Central memory CD8-positive, alpha-beta T cell (primary cell): Measurements from ENCODE around the gene FAIM2.
A peak's percentile ranks its signal among the peaks of the same experiment; 100 is the strongest.

Experiments used
- ATAC-seq: fragments of 150-1000 bp; cut with Tn5 transposase; replicated peaks from 2 replicates; pipeline ENCODE4 v1.10.0; 2022; ENCODE audit warnings: mild to moderate bottlenecking, moderate FRiP score, moderate number of reproducible peaks; ENCODE audit not compliant: poor library complexity, severe bottlenecking; ENCODE audit errors: extremely low read depth
- DNase-seq, 2 donors: peaks; one replicate each; pipeline ENCODE4 v3.0.0; 2021; ENCODE audit warnings: low spot score in 2 of 2
- H3K27ac Mint-ChIP-seq: one replicate; pipeline ENCODE4 v1.8.0; 2022; ENCODE audit warnings: low read depth, mild to moderate bottlenecking, moderate library complexity, mixed read lengths
- H3K27me3 Mint-ChIP-seq: one replicate; pipeline ENCODE4 v1.8.0; 2022; ENCODE audit warnings: mixed read lengths
- H3K36me3 Mint-ChIP-seq: one replicate; pipeline ENCODE4 v1.8.0; 2022; ENCODE audit warnings: mild to moderate bottlenecking, moderate library complexity, mixed read lengths; ENCODE audit not compliant: insufficient read depth
- H3K4me1 Mint-ChIP-seq: one replicate; pipeline ENCODE4 v1.8.0; 2022; ENCODE audit warnings: mixed read lengths
- H3K4me3 Mint-ChIP-seq: one replicate; pipeline ENCODE4 v1.8.0; 2022; ENCODE audit warnings: mild to moderate bottlenecking, moderate library complexity, mixed read lengths
- H3K9me3 Mint-ChIP-seq: one replicate; pipeline ENCODE4 v1.8.0; 2022; ENCODE audit warnings: mixed read lengths

The FAIM2 gene

GRCh38 chr12:49907352-49907751, 3.7 kb upstream of the FAIM2 start:
- DNase-seq (no peak), ATAC-seq (no peak)
- H3K36me3 Mint-ChIP-seq = no peaks in the 10 kb centered on the region
- no peak overlapping the region for H3K27ac Mint-ChIP-seq
- H3K4me1 Mint-ChIP-seq = peaks cover 13% of the 10 kb centered on the region
- H3K9me3 Mint-ChIP-seq = no peaks in the 10 kb centered on the region
- H3K4me3 Mint-ChIP-seq = no peak overlapping the region
- peaks cover 20% of the 10 kb centered on the region for H3K27me3 Mint-ChIP-seq

- Mint-ChIP-seq H3K27me3 (peaks cover 20% of the 10 kb centered on the region), H3K36me3 (no peaks in the 10 kb centered on the region), H3K27ac (no peak overlapping the region), H3K9me3 (no peaks in the 10 kb centered on the region), H3K4me3 (peak overlapping the region; percentile 11), H3K4me1 (peaks cover 13% of the 10 kb centered on the region)
- no peak for ATAC-seq
- DNase-seq = no peak
Observed at GRCh38 chr12:49905718-49906314, 2.1 kb upstream of the FAIM2 start.

GRCh38 chr12:49904601-49905000, 901 bp upstream of the FAIM2 start:
- Mint-ChIP-seq H3K27ac (peak overlapping the region; percentile 56), H3K4me3 (peak overlapping the region; percentile 76)

GRCh38 chr12:49903351-49903699, 375 bp downstream of the FAIM2 start:
- ATAC-seq = no peak
- no peak for DNase-seq
- H3K27me3 Mint-ChIP-seq = peaks cover 25% of the 10 kb centered on the region
- peak overlapping the region; percentile 76 for H3K4me3 Mint-ChIP-seq
- peaks cover 13% of the 10 kb centered on the region for H3K4me1 Mint-ChIP-seq
- H3K27ac Mint-ChIP-seq = no peak overlapping the region
- no peaks in the 10 kb centered on the region for H3K36me3 Mint-ChIP-seq
- H3K9me3 Mint-ChIP-seq = no peaks in the 10 kb centered on the region

More at GRCh38 chr12:49904601-49905000, 901 bp upstream of the FAIM2 start:
- no peak for ATAC-seq
- no peak for DNase-seq
- Mint-ChIP-seq H3K4me1 (peaks cover 13% of the 10 kb centered on the region), H3K27me3 (peaks cover 20% of the 10 kb centered on the region), H3K36me3 (no peaks in the 10 kb centered on the region), H3K9me3 (no peaks in the 10 kb centered on the region)

GRCh38 chr12:49902399-49903350, 1.0 kb downstream of the FAIM2 start:
- DNase-seq = no peak
- peaks cover 13% of the 10 kb centered on the region for H3K4me1 Mint-ChIP-seq
- no peaks in the 10 kb centered on the region for H3K36me3 Mint-ChIP-seq
- peak overlapping the region; percentile 76 for H3K4me3 Mint-ChIP-seq
- no peak overlapping the region for H3K27ac Mint-ChIP-seq
- ATAC-seq = no peak
- no peaks in the 10 kb centered on the region for H3K9me3 Mint-ChIP-seq
- H3K27me3 Mint-ChIP-seq = peaks cover 29% of the 10 kb centered on the region

GRCh38 chr12:49901986-49902385, 1.7 kb downstream of the FAIM2 start:
- ATAC-seq (no peak), DNase-seq (no peak)
- H3K4me1 Mint-ChIP-seq = peaks cover 13% of the 10 kb centered on the region
- peak overlapping the region; percentile 7 for H3K4me3 Mint-ChIP-seq
- no peaks in the 10 kb centered on the region for H3K36me3 Mint-ChIP-seq
- peaks cover 29% of the 10 kb centered on the region for H3K27me3 Mint-ChIP-seq
- no peaks in the 10 kb centered on the region for H3K9me3 Mint-ChIP-seq
- no peak overlapping the region for H3K27ac Mint-ChIP-seq

GRCh38 chr12:49901026-49901425, 2.7 kb downstream of the FAIM2 start:
- peaks cover 13% of the 10 kb centered on the region for H3K4me1 Mint-ChIP-seq
- H3K27ac Mint-ChIP-seq = no peak overlapping the region
- H3K9me3 Mint-ChIP-seq = no peaks in the 10 kb centered on the region
- H3K27me3 Mint-ChIP-seq = peaks cover 26% of the 10 kb centered on the region
- H3K36me3 Mint-ChIP-seq = no peaks in the 10 kb centered on the region
- DNase-seq (no peak), ATAC-seq (no peak)
- no peak overlapping the region for H3K4me3 Mint-ChIP-seq

- Mint-ChIP-seq H3K27ac (no peak overlapping the region), H3K27me3 (peaks cover 19% of the 10 kb centered on the region), H3K36me3 (no peaks in the 10 kb centered on the region), H3K4me3 (no peak overlapping the region), H3K9me3 (no peaks in the 10 kb centered on the region), H3K4me1 (peaks cover 13% of the 10 kb centered on the region)
- DNase-seq (no peak), ATAC-seq (no peak)
Observed at GRCh38 chr12:49900371-49900770, 3.3 kb downstream of the FAIM2 start.

GRCh38 chr12:49899921-49900320, 3.8 kb downstream of the FAIM2 start:
- no peak overlapping the region for H3K27ac Mint-ChIP-seq
- no peak overlapping the region for H3K4me3 Mint-ChIP-seq
- no peaks in the 10 kb centered on the region for H3K9me3 Mint-ChIP-seq
- ATAC-seq = no peak
- no peak for DNase-seq
- H3K27me3 Mint-ChIP-seq = peaks cover 18% of the 10 kb centered on the region
- peaks cover 13% of the 10 kb centered on the region for H3K4me1 Mint-ChIP-seq
- H3K36me3 Mint-ChIP-seq = no peaks in the 10 kb centered on the region

- H3K36me3 Mint-ChIP-seq = no peaks in the 10 kb centered on the region
- no peak overlapping the region for H3K27ac Mint-ChIP-seq
- ATAC-seq (no peak), DNase-seq (no peak)
- H3K4me3 Mint-ChIP-seq = no peak overlapping the region
- peaks cover 9% of the 10 kb centered on the region for H3K4me1 Mint-ChIP-seq
- no peaks in the 10 kb centered on the region for H3K9me3 Mint-ChIP-seq
- H3K27me3 Mint-ChIP-seq = peaks cover 18% of the 10 kb centered on the region
Observed at GRCh38 chr12:49899286-49899843, 4.3 kb downstream of the FAIM2 start.

- Mint-ChIP-seq H3K27me3 (peaks cover 31% of the 10 kb centered on the region), H3K4me3 (no peak overlapping the region), H3K4me1 (peaks cover 6% of the 10 kb centered on the region), H3K9me3 (no peaks in the 10 kb centered on the region), H3K36me3 (no peaks in the 10 kb centered on the region), H3K27ac (no peak overlapping the region)
- ATAC-seq (no peak), DNase-seq (no peak)
Observed at GRCh38 chr12:49897276-49897675, 6.4 kb downstream of the FAIM2 start.

GRCh38 chr12:49895773-49896172, 7.9 kb downstream of the FAIM2 start:
- H3K4me1 Mint-ChIP-seq = peaks cover 8% of the 10 kb centered on the region
- no peak overlapping the region for H3K4me3 Mint-ChIP-seq
- no peaks in the 10 kb centered on the region for H3K9me3 Mint-ChIP-seq
- ATAC-seq (no peak), DNase-seq (no peak)
- no peaks in the 10 kb centered on the region for H3K36me3 Mint-ChIP-seq
- H3K27ac Mint-ChIP-seq = no peak overlapping the region
- H3K27me3 Mint-ChIP-seq = peaks cover 41% of the 10 kb centered on the region

- Mint-ChIP-seq H3K4me1 (peaks cover 8% of the 10 kb centered on the region), H3K4me3 (no peak overlapping the region), H3K9me3 (no peaks in the 10 kb centered on the region), H3K27ac (no peak overlapping the region), H3K27me3 (peaks cover 41% of the 10 kb centered on the region), H3K36me3 (no peaks in the 10 kb centered on the region)
- ATAC-seq (no peak), DNase-seq (no peak)
Observed at GRCh38 chr12:49894751-49895148, 8.9 kb downstream of the FAIM2 start.
